GM18502 (cell line): Measurements from ENCODE around the gene SOBP.
"Not testable (repeated sequence)": the region's sequence is repeated elsewhere in the genome, so short reads cannot be mapped to it uniquely, and the experiment has no call there.

Experiments used
- ATAC-seq: cut with Tn5 transposase; IDR thresholded peaks from one replicate; pipeline ENCODE4 v1.9.1; 2021; ENCODE audit warnings: mild to moderate bottlenecking; ENCODE audit not compliant: unreplicated experiment, poor library complexity

The SOBP gene

GRCh38 chr6:107519224-107519623 lies 29.3 kb downstream of the SOBP start:
- ATAC-seq, result not testable (repeated sequence)

GRCh38 chr6:107520706-107521105 lies 30.8 kb downstream of the SOBP start:
- not testable (repeated sequence) for ATAC-seq

GRCh38 chr6:107523054-107523791 lies 33.3 kb downstream of the SOBP start:
- ATAC-seq, result no peak

GRCh38 chr6:107523794-107524193 lies 33.9 kb downstream of the SOBP start:
- no peak for ATAC-seq

- ATAC-seq, result no peak
These were observed 34.7 kb downstream of the SOBP start for GRCh38 chr6:107524626-107525025.

GRCh38 chr6:107531868-107532267 lies 42.0 kb downstream of the SOBP start:
- no peak for ATAC-seq

- ATAC-seq, result no peak
These were observed 42.8 kb downstream of the SOBP start for GRCh38 chr6:107532706-107533105.

GRCh38 chr6:107533415-107534059 lies 43.6 kb downstream of the SOBP start:
- no peak for ATAC-seq

- no peak for ATAC-seq
These were observed 44.7 kb downstream of the SOBP start for GRCh38 chr6:107534571-107535141.

GRCh38 chr6:107535626-107536025 lies 45.7 kb downstream of the SOBP start:
- ATAC-seq, result no peak

- no peak for ATAC-seq
These were observed 46.5 kb downstream of the SOBP start for GRCh38 chr6:107536180-107536961.

- no peak for ATAC-seq
These were observed 47.6 kb downstream of the SOBP start for GRCh38 chr6:107537559-107537958.

- no peak for ATAC-seq
These were observed 49.0 kb downstream of the SOBP start for GRCh38 chr6:107538856-107539387.

- no peak for ATAC-seq
These were observed 49.5 kb downstream of the SOBP start for GRCh38 chr6:107539409-107539808.

- ATAC-seq, result no peak
These were observed 50.0 kb downstream of the SOBP start for GRCh38 chr6:107539849-107540464.

- ATAC-seq, result no peak
These were observed 50.5 kb downstream of the SOBP start for GRCh38 chr6:107540465-107540857.

- ATAC-seq, result no peak
These were observed 52.3 kb downstream of the SOBP start for GRCh38 chr6:107542192-107542668.

- ATAC-seq, result no peak
These were observed 53.2 kb downstream of the SOBP start for GRCh38 chr6:107543088-107543487.

GRCh38 chr6:107543567-107543966 lies 53.6 kb downstream of the SOBP start:
- no peak for ATAC-seq

GRCh38 chr6:107545763-107546162 lies 55.8 kb downstream of the SOBP start:
- no peak for ATAC-seq
